HG03175 (cell line): ENCODE measurements around the gene GGCX.
"Not testable (repeated sequence)": the region's sequence is repeated elsewhere in the genome, so short reads cannot be mapped to it uniquely, and the experiment has no call there.

Experiments
- ATAC-seq: cut with Tn5 transposase; IDR thresholded peaks from one replicate; pipeline ENCODE4 v1.9.1; 2021; ENCODE audit warnings: mild to moderate bottlenecking, moderate library complexity; ENCODE audit not compliant: unreplicated experiment

The GGCX gene

DNA sequence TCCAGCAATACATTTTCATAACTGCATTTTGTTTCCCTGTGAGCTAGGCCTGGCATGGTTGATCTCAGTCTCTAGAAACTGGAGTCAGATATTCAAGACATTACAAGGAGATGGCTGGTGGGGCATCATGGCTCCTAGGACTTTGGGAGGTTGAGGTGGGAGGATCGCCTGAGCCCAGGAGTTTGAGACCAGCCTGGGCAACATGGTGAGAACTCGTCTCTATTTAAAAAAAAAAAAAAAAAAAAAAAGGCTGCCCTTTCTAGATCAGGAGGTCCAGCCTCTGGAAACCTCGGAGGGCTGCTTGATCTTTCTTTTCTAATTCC lies 15.7 kb upstream of the GGCX start:
- ATAC-seq = no peak

GRCh38 chr2:85575739-85576138 lies 14.4 kb upstream of the GGCX start:
- no peak for ATAC-seq

DNA sequence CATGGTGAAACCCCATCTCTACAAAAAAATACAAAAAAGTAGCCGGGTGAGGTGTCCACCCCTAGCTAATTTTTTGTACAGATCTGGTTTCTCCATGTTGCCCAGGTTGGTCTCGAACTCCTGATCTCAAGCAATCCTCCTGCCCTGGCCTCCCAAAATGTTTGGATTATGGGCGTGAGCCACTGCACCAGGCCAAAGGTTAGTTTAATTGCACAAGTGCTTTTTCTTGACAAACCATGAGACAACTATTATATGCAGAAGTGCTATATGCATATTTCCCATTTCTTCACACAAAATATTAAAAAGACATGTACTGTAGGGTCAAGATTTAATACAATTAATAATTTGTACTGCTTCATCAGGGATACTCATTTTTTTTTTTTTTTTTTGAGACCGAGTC lies 5.0 kb upstream of the GGCX start:
- no peak for ATAC-seq

GRCh38 chr2:85564144-85564563 lies 2.9 kb upstream of the GGCX start:
- no peak for ATAC-seq

DNA sequence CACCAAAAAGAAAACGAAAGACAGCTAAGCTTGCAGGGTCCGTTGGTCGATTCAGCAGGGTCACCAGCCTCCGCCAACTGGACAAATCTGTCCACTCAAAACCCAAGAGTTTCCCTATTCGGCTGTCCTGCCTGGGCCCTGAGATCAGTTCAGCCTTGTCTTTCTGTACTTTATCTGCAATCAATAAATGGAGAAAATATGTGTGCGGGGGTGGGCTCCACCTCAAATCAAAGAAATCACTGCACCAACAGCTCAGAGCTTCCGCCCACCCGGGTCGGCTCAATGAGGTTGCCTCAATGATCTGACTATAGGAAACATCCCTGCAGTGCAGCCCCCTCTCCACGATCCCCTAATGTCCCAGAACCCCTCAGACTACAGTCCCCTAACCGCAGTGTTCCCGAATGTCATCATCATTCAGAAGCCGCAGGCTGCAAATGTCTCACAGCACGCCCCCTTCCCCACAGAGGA lies 447 bp downstream of the GGCX start:
- peak; percentile 11 for ATAC-seq

DNA sequence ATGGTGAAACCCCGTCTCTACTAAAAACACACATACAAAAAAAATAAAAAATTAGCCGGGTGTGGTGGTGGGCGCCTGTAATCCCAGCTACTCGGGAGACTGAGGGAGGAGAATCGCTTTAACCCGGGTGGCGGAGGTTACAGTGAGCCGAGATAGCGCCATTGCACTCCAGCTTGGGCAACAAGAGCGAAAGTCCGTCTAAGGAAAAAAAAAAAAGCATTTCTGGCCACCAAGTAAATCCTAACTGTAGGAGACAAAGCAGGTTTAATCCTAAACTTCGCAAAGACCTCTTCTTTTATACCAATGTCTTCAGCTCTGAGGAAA lies 928 bp downstream of the GGCX start:
- ATAC-seq = not testable (repeated sequence)

DNA sequence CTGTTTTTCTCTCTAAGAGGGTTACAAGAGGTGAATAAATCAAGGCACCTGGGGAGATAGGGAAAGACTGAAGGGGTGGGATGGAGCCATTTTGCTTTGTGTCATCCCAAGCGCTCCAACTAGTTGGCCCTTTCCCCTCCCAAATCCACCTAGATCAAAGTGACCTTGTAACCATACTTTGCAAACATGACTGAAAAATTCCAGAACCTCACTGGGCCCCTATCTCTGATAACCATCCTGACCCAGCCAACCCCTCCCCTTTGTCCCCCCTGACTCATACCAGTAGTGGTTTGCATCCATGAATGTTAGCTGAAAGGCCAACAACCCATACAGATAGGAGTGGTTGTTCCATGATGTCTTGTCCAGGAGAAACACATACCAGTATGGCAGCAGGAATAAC lies 3.1 kb downstream of the GGCX start:
- no peak for ATAC-seq

DNA sequence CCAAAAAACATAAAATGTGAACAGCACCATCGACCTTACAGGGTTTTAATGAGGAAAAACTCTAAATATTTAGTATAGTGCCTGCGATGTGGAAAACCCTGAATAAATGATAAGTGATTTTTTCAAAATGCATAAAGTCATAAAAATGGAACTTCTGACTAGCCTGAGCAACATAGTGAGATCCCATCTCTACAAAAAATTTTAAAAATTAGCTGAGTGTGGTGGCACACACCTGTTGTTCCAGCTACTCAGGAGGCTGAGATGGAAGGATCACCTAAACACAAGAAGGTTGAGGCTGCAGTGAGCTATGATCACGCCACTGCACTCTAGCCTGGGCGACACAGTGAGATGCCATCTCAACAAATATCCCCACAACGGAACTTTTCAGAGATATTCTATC lies 4.2 kb downstream of the GGCX start:
- no peak for ATAC-seq

GRCh38 chr2:85554980-85555612 lies 6.2 kb downstream of the GGCX start:
- no peak for ATAC-seq

DNA sequence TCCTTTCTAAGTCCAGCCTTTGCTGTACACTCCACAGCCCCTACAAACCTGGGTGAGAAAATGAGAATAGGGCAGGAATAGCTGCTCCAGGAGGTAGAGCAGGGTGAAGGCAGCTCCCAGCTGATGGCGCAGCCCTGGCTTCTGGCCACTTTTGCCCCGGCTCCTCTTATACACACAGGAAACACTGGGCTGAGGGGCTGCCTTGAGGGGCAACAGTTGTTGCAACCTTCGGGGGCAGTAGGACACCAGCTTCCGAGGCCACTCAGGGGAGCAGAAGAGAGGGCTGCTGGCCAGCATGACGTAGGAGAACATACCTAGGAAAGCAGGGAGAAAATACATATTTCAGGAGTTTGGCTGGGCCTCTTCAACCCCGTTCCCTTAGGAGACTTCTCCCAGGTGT lies 8.1 kb downstream of the GGCX start:
- no peak for ATAC-seq

DNA sequence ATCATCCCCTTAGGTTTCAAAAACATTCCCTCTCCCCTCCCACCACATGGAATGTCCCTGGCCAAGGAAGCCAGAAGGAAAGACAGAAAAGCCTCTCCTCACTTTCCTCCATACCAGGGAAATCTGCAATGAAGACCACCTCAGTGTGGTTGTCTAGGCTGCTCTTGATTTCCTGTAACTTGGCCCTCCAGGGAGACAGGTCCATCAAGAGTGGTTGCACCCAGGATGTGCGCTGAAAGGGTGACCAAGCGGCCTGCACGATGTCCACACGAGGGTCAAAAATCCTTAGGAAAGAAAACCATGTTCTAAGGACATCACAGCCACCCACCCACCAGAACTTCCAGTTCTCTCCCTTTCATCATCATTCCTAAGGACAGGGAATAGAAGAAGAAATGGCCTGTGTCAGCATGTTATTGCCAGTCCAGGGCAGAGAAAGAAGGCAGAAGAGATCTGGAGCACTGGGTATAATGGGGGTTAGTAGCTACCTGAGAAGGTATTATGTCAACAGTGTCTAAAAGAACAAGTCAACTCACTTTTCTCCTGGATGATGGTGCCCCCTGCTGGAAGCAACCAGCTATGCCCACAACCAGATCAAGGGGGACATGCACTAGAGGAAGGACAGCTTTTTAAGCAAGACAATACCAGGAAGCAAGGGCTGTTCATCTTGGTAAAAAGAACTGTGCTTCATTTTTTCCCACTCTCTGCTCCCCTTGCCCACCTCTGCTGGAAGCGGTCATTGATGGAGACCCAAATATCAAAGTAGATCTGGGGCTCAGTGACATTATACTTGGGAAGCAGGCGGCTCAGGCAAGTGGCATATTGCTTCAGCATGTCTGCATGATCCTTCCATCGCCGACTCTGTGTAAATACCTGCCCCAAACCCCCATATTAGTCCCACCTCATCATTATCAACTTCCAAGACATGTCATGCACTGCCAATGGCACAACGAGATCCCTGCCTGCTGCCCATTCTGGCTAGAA lies 9.3 kb downstream of the GGCX start:
- peak; percentile 82 for ATAC-seq

GRCh38 chr2:85550486-85550885 lies 10.8 kb downstream of the GGCX start:
- ATAC-seq = no peak

DNA sequence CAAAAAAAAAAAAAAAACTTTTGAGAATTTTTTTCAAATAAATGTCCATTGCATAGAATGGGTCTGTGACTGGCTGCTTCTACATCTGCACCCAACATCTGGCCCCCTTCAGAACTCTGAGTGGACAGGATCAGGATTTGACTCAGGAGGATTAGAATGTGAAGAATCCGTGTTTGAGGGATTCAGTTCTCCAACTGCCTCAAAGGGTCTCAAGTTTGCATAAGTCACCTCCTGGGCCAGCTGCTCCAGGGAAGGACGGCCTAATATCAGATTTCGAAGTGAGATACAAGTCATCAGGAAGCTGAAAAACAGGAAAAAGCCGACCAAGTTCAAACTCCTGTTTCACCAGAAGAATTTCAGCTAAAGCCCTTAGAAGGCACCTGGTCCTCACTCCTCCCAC lies 11.5 kb downstream of the GGCX start:
- ATAC-seq = no peak

GRCh38 chr2:85549095-85549494 lies 12.2 kb downstream of the GGCX start:
- ATAC-seq = no peak

DNA sequence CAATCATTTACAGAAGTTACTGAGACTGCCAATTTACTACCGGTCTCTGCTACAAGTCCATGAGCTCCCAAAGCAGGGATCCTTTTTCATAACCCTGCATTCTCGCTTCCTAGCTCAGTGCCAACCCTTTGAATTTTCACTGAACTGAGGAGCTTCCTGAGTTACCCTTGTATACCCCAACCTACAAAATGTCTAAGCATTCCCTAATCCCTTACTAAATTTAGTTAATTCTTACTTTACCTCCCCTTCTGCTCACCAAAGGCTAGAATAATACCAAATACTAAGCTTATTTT lies 12.7 kb downstream of the GGCX start:
- ATAC-seq = no peak

DNA sequence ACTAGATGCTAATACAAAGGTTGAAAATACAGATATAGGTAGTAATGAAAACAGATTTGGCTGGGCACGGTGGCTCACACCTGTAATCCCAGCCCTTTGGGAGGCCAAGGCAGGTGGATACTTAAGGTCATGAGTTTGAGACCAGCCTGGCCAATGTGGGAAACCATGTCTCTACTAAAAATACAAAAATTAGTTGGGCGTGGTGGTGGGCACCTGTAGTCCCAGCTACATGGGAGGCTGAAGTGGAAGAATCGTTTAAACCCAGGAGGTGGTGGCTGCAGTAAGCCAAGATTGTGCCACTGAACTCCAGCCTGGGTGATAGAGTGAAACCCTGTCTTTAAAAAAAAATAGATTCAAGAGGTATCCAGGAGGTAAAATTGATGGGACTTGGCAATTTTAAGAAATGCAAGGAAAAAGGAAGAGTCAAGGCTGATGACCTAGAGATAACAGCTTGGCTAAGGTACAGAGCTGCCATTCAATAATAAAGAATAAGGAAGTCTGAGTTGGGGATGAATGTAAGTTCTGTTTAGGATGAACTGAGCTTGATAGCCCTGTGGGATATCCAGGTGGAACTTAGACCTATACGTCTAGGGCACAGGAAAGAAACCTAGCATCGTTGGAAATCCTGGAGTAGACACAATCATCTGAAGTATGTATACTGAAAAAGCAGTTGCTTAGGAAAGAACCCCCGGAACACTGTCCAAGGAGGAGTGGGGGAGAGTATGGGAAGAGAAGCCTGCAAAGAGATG lies 13.3 kb downstream of the GGCX start:
- ATAC-seq = no peak

DNA sequence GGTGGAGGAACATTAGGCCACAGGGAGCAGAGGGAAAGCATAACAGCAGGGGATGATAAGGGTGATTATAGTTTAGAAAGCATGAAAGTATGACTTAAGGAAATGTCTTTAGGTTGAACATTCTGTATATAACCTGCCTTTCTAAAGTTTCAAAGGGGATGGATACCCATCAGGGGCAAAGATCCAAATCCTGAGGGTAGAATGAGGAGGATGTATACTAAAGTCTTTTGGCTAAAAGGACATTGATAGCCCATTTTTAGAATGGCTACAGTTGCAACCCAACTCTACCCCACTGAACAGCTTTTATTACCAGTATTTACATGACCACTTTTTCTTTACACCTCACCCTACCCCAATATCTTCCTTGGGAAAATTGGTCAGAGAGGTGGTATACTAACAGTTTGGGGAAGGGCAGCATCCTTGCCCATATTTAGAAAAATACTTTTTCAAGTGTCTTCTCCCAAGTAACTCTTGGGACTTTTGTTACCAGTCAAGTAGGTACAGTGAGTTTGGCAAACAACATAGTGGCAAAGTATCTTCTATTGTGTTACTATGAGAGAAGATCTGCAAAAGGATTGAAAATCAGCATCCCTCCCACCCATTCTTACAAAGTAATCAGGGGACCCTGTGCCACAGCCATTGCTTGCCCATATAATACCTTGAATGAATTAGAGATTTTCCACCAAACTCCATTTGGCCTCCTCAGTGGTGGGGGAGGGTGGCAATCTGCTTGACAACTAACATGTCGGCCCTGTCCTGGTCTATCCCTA lies 14.0 kb downstream of the GGCX start:
- ATAC-seq = no peak

DNA sequence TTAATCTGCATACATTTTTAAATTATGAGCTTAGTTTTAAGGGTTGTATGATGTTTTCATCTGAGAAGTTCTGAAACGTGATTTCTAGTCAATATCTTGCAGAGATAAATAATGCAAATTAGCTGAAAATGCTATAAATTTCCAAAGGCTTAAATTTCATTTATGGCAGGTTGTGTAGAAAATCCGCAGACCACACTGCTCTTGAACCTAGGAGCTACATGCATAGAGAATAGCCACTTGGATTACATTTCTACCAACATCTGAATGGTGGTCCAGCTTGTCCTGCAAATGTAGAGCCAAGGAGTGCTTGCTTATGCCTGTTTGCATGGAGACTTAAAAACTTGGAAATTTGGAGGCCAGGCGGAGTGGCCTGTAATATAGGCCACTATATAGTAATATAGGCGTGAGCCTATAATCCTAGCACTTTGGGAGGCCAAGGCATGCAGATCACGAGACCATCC lies 15.5 kb downstream of the GGCX start:
- no peak for ATAC-seq

GRCh38 chr2:85544915-85545779 lies 16.1 kb downstream of the GGCX start:
- ATAC-seq = not testable (repeated sequence)

DNA sequence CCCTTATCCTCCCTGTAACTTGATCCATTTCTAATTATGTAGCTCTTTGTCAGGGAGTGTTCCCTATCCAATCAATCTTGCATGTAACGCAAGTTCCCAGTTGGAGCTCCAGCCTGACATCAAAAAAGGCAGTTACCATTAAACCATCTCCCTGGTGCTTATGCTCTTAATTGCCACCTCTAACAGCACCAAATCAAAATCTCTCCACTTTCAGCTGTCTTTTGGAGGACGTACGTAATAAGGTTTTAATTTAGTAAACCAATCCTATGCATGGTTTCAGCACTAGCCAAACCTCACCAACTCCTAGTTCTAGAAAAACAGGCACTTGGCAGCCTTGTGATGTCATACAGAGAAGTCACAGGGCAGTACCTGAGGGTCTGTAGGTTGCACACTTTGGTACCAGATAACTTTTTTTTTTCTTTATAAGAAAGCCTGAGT lies 17.0 kb downstream of the GGCX start:
- ATAC-seq = not testable (repeated sequence)
